ENCODE data around the gene RPS6KA2. TPM values are rescaled to one million over a fixed set of nuclear protein-coding genes. Genes with fewer than 3 reads are reported as not detected.

Gene RPS6KA2
- total RNA-seq, 4 donors from 2014 or later = 55.4 to 119 (median 76.4) TPM

- Histone ChIP-seq H3K36me3 (no peaks in the 10 kb centered on the region), H3K4me1 (peaks cover 0 to 64% (median 6%) of the 10 kb centered on the region in 3 donors), H3K27ac (no peak overlapping the region), H3K27me3 (no peaks in the 10 kb centered on the region), H3K9me3 (no peaks in the 10 kb centered on the region), H3K4me3 (no peak overlapping the region)
- TF ChIP-seq POLR2AphosphoS5 (IDR thresholded peaks at IDR 0.05) (no peak), EP300 (IDR thresholded peaks at IDR 0.05) (no peak), POLR2A (IDR thresholded peaks at IDR 0.05) (no peak)
- TF ChIP-seq, protein P1, sequence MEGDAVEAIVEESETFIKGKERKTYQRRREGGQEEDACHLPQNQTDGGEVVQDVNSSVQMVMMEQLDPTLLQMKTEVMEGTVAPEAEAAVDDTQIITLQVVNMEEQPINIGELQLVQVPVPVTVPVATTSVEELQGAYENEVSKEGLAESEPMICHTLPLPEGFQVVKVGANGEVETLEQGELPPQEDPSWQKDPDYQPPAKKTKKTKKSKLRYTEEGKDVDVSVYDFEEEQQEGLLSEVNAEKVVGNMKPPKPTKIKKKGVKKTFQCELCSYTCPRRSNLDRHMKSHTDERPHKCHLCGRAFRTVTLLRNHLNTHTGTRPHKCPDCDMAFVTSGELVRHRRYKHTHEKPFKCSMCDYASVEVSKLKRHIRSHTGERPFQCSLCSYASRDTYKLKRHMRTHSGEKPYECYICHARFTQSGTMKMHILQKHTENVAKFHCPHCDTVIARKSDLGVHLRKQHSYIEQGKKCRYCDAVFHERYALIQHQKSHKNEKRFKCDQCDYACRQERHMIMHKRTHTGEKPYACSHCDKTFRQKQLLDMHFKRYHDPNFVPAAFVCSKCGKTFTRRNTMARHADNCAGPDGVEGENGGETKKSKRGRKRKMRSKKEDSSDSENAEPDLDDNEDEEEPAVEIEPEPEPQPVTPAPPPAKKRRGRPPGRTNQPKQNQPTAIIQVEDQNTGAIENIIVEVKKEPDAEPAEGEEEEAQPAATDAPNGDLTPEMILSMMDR (IDR thresholded peaks at IDR 0.05) = no peak
- WGBS, 2 donors (ENCODE audit: low coverage in 1 of 2) = 93 to 100% methylated on average over 1 to 3 of the region's 4 CpGs
- no peak for ATAC-seq
These were observed 15.4 kb downstream of the RPS6KA2 start for GRCh38 chr6:166611631-166612030.

DNA sequence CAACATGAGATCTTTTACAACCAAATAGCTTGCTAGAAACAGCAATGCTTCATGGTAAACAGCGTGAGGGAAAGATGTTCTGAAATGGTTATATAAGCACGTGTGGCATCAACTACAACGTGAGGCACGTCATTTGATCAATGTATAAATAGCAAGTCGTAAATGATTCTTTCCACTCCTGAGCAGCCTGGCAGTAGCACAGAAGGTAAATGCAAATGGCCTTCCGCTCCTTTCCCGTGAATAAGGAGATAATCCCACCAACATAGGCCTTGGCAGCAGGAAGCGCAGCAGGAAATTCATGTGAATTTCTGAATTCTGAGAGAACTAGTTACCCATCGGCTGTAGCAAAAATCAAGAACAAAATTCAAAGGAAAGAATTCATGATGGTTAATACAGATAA is 17.0 kb downstream of the RPS6KA2 start:
- TF ChIP-seq POLR2A (IDR thresholded peaks at IDR 0.05) = no peak
- no peak for TF ChIP-seq EP300 (IDR thresholded peaks at IDR 0.05)
- TF ChIP-seq, protein P1 (IDR thresholded peaks at IDR 0.05) = no peak
- TF ChIP-seq POLR2AphosphoS5 (IDR thresholded peaks at IDR 0.05) = no peak
- ATAC-seq = no peak
- Histone ChIP-seq H3K4me3 (no peak overlapping the region), H3K9me3 (no peaks in the 10 kb centered on the region), H3K27ac (no peak overlapping the region), H3K36me3 (no peaks in the 10 kb centered on the region), H3K4me1 (peaks cover 0 to 49% (median 6%) of the 10 kb centered on the region in 3 donors), H3K27me3 (no peaks in the 10 kb centered on the region)
- WGBS, 2 donors (ENCODE audit: low coverage in 1 of 2) = 86 to 90% methylated on average over 8 to 9 of the region's 9 CpGs

DNA sequence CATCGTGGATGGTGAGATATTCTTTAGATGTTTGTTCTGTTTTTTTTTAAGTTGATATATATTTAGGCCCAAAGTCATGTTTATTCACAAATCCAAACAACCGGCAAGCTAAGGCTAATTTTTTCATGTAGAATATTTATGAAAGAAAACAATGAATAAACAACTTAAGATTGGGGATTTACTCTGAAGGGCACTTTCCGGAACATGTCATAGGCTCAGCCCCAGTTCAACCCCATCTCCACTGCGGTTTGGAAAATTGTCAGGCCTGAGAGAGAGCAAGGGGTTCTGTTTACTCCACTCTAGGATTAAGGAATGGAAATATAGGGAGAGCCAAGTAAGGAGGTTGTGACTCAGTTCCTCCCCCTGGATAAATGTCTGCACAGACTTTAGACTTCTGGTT is 18.3 kb downstream of the RPS6KA2 start:
- peaks cover 0 to 36% (median 6%) of the 10 kb centered on the region in 3 donors for H3K4me1 ChIP-seq
- H3K9me3 ChIP-seq = no peaks in the 10 kb centered on the region
- H3K36me3 ChIP-seq = no peaks in the 10 kb centered on the region
- no peak overlapping the region for H3K4me3 ChIP-seq
- ATAC-seq = no peak
- H3K27me3 ChIP-seq = no peaks in the 10 kb centered on the region
- H3K27ac ChIP-seq = peak overlapping the region in 2 of 4 donors; percentile 47 to 48
- no peak for TF ChIP-seq POLR2A (IDR thresholded peaks at IDR 0.05)
- TF ChIP-seq, protein P1 (IDR thresholded peaks at IDR 0.05) = no peak
- no peak for TF ChIP-seq EP300 (IDR thresholded peaks at IDR 0.05)
- TF ChIP-seq POLR2AphosphoS5 (IDR thresholded peaks at IDR 0.05) = peak; percentile 45
- WGBS, 2 donors (ENCODE audit: low coverage in 1 of 2) = 34 to 53% methylated on average over 4 of the region's 4 CpGs

DNA sequence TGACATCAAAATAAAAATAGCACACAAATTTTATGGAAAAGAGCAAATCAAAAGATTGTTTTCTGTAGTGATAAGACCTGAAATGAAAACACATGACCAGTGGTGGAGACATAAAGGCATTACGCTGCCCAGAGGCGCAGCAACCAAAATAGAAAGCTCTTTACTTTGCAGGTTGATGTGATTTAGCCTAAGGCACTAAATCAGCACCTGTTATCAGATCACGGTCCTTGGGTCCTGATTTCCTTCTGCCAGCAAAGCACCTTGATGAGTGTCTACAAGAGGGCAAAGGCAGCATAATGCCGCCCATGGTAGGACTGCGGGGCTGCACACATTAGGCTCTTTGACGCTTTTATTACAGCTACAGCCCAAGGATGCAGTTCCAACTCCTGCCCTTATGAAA is 21.3 kb downstream of the RPS6KA2 start:
- Histone ChIP-seq H3K27ac (no peak overlapping the region), H3K27me3 (no peaks in the 10 kb centered on the region), H3K9me3 (no peaks in the 10 kb centered on the region), H3K36me3 (no peaks in the 10 kb centered on the region), H3K4me3 (no peak overlapping the region), H3K4me1 (peaks cover 0 to 27% (median 6%) of the 10 kb centered on the region in 3 donors)
- ATAC-seq = no peak
- 96 to 97% methylated on average over 6 of the region's 6 CpGs for WGBS, 2 donors (ENCODE audit: low coverage in 1 of 2)
- TF ChIP-seq EP300 (IDR thresholded peaks at IDR 0.05) = no peak
- no peak for TF ChIP-seq POLR2AphosphoS5 (IDR thresholded peaks at IDR 0.05)
- TF ChIP-seq, protein P1 (IDR thresholded peaks at IDR 0.05) = no peak
- TF ChIP-seq POLR2A (IDR thresholded peaks at IDR 0.05) = no peak

- no peaks in the 10 kb centered on the region for H3K27me3 ChIP-seq
- no peak for ATAC-seq
- no peak overlapping the region for H3K4me3 ChIP-seq
- H3K4me1 ChIP-seq = peaks cover 0 to 27% (median 6%) of the 10 kb centered on the region in 3 donors
- no peak for TF ChIP-seq EP300 (IDR thresholded peaks at IDR 0.05)
- no peak for TF ChIP-seq POLR2AphosphoS5 (IDR thresholded peaks at IDR 0.05)
- TF ChIP-seq, protein P1 (IDR thresholded peaks at IDR 0.05) = no peak
- H3K36me3 ChIP-seq = no peaks in the 10 kb centered on the region
- no peak overlapping the region for H3K27ac ChIP-seq
- 87 to 100% methylated on average over 5 to 6 of the region's 6 CpGs for WGBS, 2 donors (ENCODE audit: low coverage in 1 of 2)
- no peaks in the 10 kb centered on the region for H3K9me3 ChIP-seq
These were observed 22.1 kb downstream of the RPS6KA2 start for GRCh38 chr6:166604911-166605310.

Measured in gastroesophageal sphincter (tissue), 4 donors.